Panc1 (cell line): ENCODE measurements around the gene FAT1.

ENCODE experiments used
- POLR2AphosphoS5 ChIP-seq: IDR thresholded peaks from 2 replicates; pipeline ENCODE4 v1.6.1; 2012; ENCODE audit warnings: mild to moderate bottlenecking, low read depth, low read length, moderate library complexity
- SIN3A ChIP-seq: IDR thresholded peaks from 2 replicates; pipeline ENCODE4 v1.6.1; 2012; ENCODE audit warnings: low read depth, mild to moderate bottlenecking, low read length, moderate library complexity, borderline replicate concordance; ENCODE audit not compliant: insufficient read depth
- TCF7L2 ChIP-seq: IDR thresholded peaks from 2 replicates; pipeline ENCODE4 v1.6.1; 2011; ENCODE audit warnings: mild to moderate bottlenecking, low read depth, low read length, inconsistent platforms
- TF ChIP-seq, protein P1 (sequence below): fragments of 450-650 bp; IDR thresholded peaks from 2 replicates; pipeline ENCODE4 v1.5.1; 2017; ENCODE audit warnings: mild to moderate bottlenecking
- TF ChIP-seq, protein P2 (sequence below), 2 experiments: IDR thresholded peaks; 2 replicates each; pipeline ENCODE4 v1.6.1; 2011 to 2012; ENCODE audit warnings: low read depth in 2 of 2, control low read depth in 1 of 2, low read length in 1 of 2, mild to moderate bottlenecking in 1 of 2, moderate library complexity in 1 of 2; ENCODE audit not compliant: insufficient read depth in 1 of 2

DNA sequence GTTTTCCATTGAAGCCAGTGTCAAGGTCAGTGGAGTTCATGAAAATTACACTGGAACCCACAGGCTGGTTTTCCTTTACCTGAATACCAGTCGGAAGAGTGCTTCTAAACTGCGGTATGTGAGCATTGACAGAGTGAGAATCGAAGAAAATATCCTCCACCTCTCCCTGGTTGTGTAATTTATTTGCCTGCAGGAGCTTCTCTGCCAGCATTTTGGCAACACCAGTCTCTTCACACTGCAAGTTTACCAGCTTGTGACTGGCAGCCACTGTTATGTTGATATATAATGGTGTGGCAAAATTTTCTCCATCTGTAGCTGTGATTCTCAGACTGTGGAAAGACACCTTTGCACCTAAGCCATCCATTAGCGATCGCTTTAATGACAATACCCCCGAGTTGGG, 16.1 kb downstream of the FAT1 start:
- TF ChIP-seq, protein P1, sequence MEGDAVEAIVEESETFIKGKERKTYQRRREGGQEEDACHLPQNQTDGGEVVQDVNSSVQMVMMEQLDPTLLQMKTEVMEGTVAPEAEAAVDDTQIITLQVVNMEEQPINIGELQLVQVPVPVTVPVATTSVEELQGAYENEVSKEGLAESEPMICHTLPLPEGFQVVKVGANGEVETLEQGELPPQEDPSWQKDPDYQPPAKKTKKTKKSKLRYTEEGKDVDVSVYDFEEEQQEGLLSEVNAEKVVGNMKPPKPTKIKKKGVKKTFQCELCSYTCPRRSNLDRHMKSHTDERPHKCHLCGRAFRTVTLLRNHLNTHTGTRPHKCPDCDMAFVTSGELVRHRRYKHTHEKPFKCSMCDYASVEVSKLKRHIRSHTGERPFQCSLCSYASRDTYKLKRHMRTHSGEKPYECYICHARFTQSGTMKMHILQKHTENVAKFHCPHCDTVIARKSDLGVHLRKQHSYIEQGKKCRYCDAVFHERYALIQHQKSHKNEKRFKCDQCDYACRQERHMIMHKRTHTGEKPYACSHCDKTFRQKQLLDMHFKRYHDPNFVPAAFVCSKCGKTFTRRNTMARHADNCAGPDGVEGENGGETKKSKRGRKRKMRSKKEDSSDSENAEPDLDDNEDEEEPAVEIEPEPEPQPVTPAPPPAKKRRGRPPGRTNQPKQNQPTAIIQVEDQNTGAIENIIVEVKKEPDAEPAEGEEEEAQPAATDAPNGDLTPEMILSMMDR: no peak
- TF ChIP-seq TCF7L2 (no peak), POLR2AphosphoS5 (no peak), SIN3A (no peak)
- TF ChIP-seq, protein P2, sequence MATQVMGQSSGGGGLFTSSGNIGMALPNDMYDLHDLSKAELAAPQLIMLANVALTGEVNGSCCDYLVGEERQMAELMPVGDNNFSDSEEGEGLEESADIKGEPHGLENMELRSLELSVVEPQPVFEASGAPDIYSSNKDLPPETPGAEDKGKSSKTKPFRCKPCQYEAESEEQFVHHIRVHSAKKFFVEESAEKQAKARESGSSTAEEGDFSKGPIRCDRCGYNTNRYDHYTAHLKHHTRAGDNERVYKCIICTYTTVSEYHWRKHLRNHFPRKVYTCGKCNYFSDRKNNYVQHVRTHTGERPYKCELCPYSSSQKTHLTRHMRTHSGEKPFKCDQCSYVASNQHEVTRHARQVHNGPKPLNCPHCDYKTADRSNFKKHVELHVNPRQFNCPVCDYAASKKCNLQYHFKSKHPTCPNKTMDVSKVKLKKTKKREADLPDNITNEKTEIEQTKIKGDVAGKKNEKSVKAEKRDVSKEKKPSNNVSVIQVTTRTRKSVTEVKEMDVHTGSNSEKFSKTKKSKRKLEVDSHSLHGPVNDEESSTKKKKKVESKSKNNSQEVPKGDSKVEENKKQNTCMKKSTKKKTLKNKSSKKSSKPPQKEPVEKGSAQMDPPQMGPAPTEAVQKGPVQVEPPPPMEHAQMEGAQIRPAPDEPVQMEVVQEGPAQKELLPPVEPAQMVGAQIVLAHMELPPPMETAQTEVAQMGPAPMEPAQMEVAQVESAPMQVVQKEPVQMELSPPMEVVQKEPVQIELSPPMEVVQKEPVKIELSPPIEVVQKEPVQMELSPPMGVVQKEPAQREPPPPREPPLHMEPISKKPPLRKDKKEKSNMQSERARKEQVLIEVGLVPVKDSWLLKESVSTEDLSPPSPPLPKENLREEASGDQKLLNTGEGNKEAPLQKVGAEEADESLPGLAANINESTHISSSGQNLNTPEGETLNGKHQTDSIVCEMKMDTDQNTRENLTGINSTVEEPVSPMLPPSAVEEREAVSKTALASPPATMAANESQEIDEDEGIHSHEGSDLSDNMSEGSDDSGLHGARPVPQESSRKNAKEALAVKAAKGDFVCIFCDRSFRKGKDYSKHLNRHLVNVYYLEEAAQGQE (IDR thresholded peaks at IDR 0.05; ENCODE audit: insufficient read depth in 1 of 2, low read depth in 2 of 2, low read length in 1 of 2): no peak
